ENCODE results near the gene EXOC4. TPM values are rescaled to one million over a fixed set of nuclear protein-coding genes. Genes with fewer than 3 reads are reported as not detected.

Gene EXOC4
- total and polyA plus RNA-seq, 2 donors (not counting 3 experiments of a cell fraction or from before 2014, with no cell fraction given): 20.3 to 73.1 TPM

GRCh38 chr7:133258174-133258573, 5.3 kb downstream of the EXOC4 start:
- H3K27ac ChIP-seq (ENCODE audit: insufficient read depth, low read depth, low read length): no peak overlapping the region
- intact Hi-C loops (cut with micrococcal nuclease) (no loop called here), dilution Hi-C loops (cut with MboI; ENCODE audit: extremely low pct_ligation_motif_present, low sequenced_read_pairs) (no loop called here)
- CTCF ChIA-PET: no interaction called here
- no peak overlapping the region for H2AFZ ChIP-seq (ENCODE audit: low read depth, low read length)
- no peaks in the 10 kb centered on the region for H3K9me3 ChIP-seq (replicated peaks; ENCODE audit: control insufficient read depth, insufficient read depth, low read length)
- DNase-seq (ENCODE audit: low read depth, low spot score): no peak
- H3K27me3 ChIP-seq (ENCODE audit: control insufficient read depth in 2 of 2, insufficient read depth in 2 of 2, low read length in 2 of 2): no peaks in the 10 kb centered on the region
- no peak overlapping the region for H3K9ac ChIP-seq (replicated peaks; ENCODE audit: extremely low read depth, insufficient read depth, low read length)
- no TSS peak for BruUV-seq (replicated peaks)
- POLR2A ChIA-PET: no interaction called here
- H3K9me1 ChIP-seq (replicated peaks; ENCODE audit: control insufficient read depth, extremely low read depth, insufficient read depth, low read length): no peaks in the 10 kb centered on the region
- no peak for FAIRE-seq
- no peak overlapping the region for H3K4me2 ChIP-seq (ENCODE audit: insufficient read depth, low read length)
- no peak for TF ChIP-seq MAX (IDR thresholded peaks at IDR 0.05; ENCODE audit: insufficient read depth, insufficient read length)
- no peak for TF ChIP-seq CTCF (IDR thresholded peaks at IDR 0.05; ENCODE audit: extremely low read depth in 1 of 2, insufficient read depth in 1 of 2, low read depth in 1 of 2, low read length in 2 of 2)
- no peak for TF ChIP-seq FOS (IDR thresholded peaks at IDR 0.05; ENCODE audit: borderline replicate concordance, insufficient read depth, low read length)
- TF ChIP-seq POLR2A (IDR thresholded peaks at IDR 0.05; ENCODE audit: low read depth, low read length): no peak
- no peak for TF ChIP-seq MYC (IDR thresholded peaks at IDR 0.05; ENCODE audit: low read depth, low read length)
- no peak for TF ChIP-seq JUN (IDR thresholded peaks at IDR 0.05; ENCODE audit: borderline replicate concordance, insufficient read depth, insufficient read length, low read depth)
- no peak for TF ChIP-seq GATA2 (IDR thresholded peaks at IDR 0.05; ENCODE audit: insufficient read depth, insufficient read length, low read depth, low read length)
- no peak for TF ChIP-seq EZH2 (IDR thresholded peaks at IDR 0.05; ENCODE audit: borderline replicate concordance, low read depth, low read length, severe bottlenecking)
- no peak for TF ChIP-seq POLR2AphosphoS5 (IDR thresholded peaks at IDR 0.05; ENCODE audit: insufficient read depth, low read depth, low read length)
- no peaks in the 10 kb centered on the region for H3K36me3 ChIP-seq (ENCODE audit: control insufficient read depth in 2 of 2, extremely low read depth in 1 of 2, insufficient read depth in 2 of 2, low read length in 2 of 2)
- no peak overlapping the region for H3K4me3 ChIP-seq (replicated peaks in 1 of 3; ENCODE audit: insufficient read depth in 1 of 3, low read depth in 1 of 3, low read length in 3 of 3)
- H3K4me1 ChIP-seq (ENCODE audit: control insufficient read depth, extremely low read depth, insufficient read depth, low read length): peaks cover 10% of the 10 kb centered on the region
- H4K20me1 ChIP-seq (replicated peaks; ENCODE audit: control insufficient read depth, extremely low read depth, insufficient read depth, low read length): no peaks in the 10 kb centered on the region
- H3K79me2 ChIP-seq (ENCODE audit: control insufficient read depth, insufficient read depth, low read length): peaks cover 14% of the 10 kb centered on the region
